PC-9 (cell line): Measurements from ENCODE around the gene VWA5B2. TPM values are rescaled to one million over a fixed set of nuclear protein-coding genes. Genes with fewer than 3 reads are reported as not detected.

Experiments used
- Bru-seq: library from RNA; stranded (reverse); fragments of 400-500 nt; gene quantifications from one replicate; lab custom pipeline; 2021; lab: Mats Ljungman, UMichigan
- BruChase-seq, 2 experiments: library from RNA; stranded (reverse); fragments of 400-500 nt; gene quantifications; one replicate each; lab custom pipeline; 2021; lab: Mats Ljungman, UMichigan
- BruUV-seq: library from RNA; stranded (reverse); fragments of 400-500 nt; replicated peaks from 2 replicates; lab custom pipeline; 2021; lab: Mats Ljungman, UMichigan
- CTCF ChIA-PET: fragments of 300-600 bp; sonication (Branson Sonifier 250); formaldehyde crosslinking; loops from one replicate; lab custom pipeline; 2022; ENCODE audit warnings: antibody characterized with exemption; lab: Charles Lee
- POLR2A ChIA-PET: fragments of 300-600 bp; sonication (Branson Sonifier 250); formaldehyde crosslinking; loops from one replicate; lab custom pipeline; 2022; ENCODE audit warnings: antibody characterized with exemption; ENCODE audit not compliant: unreplicated experiment; lab: Charles Lee
- DNase-seq, 2 experiments: peaks; one replicate each; pipeline versions ENCODE4 v3.0.0 to v3.0.0-alpha.2; 2015 to 2022; ENCODE audit warnings: mixed read lengths in 1 of 2
- H2AFZ ChIP-seq: fragments of 200-600 bp; sonication (generic); 2 replicates; pipeline ENCODE4 v1.8.1; 2017; ENCODE audit warnings: antibody characterized with exemption
- H3F3A ChIP-seq: fragments of 200-600 bp; sonication (generic); 2 replicates; pipeline ENCODE4 v1.8.1; 2017; ENCODE audit warnings: antibody characterized with exemption, mild to moderate bottlenecking, low read depth; ENCODE audit not compliant: insufficient read depth
- H3K27ac ChIP-seq: fragments of 200-600 bp; sonication (generic); 2 replicates; pipeline ENCODE4 v1.6.1; 2016; ENCODE audit warnings: mixed run types
- H3K27me3 ChIP-seq: fragments of 200-600 bp; sonication (generic); 2 replicates; pipeline ENCODE4 v1.6.1; 2016; ENCODE audit warnings: low read depth, mixed run types; ENCODE audit not compliant: insufficient read depth
- H3K36me3 ChIP-seq: fragments of 200-600 bp; sonication (generic); 2 replicates; pipeline ENCODE4 v1.6.1; 2016; ENCODE audit warnings: low read depth, mixed run types
- H3K4me1 ChIP-seq: fragments of 200-600 bp; sonication (generic); replicated peaks from 2 replicates; pipeline ENCODE4 v1.6.1; 2016; ENCODE audit warnings: mixed run types; ENCODE audit not compliant: insufficient read depth
- H3K4me2 ChIP-seq: fragments of 200-600 bp; sonication (generic); 2 replicates; pipeline ENCODE4 v1.6.1; 2017; ENCODE audit warnings: mixed run types
- H3K4me3 ChIP-seq: fragments of 200-600 bp; sonication (generic); 2 replicates; pipeline ENCODE4 v1.6.1; 2016; ENCODE audit warnings: mixed run types
- H3K79me2 ChIP-seq: fragments of 200-600 bp; sonication (generic); 2 replicates; pipeline ENCODE4 v1.6.1; 2017; ENCODE audit warnings: low read depth, mixed run types
- H3K9me2 ChIP-seq: fragments of 200-600 bp; sonication (generic); 2 replicates; pipeline ENCODE4 v1.8.1; 2017; ENCODE audit warnings: mild to moderate bottlenecking; ENCODE audit not compliant: insufficient read depth
- H3K9me3 ChIP-seq: fragments of 200-600 bp; sonication (generic); 2 replicates; pipeline ENCODE4 v1.8.1; 2016; ENCODE audit warnings: low read depth; ENCODE audit not compliant: insufficient read depth
- H4K20me1 ChIP-seq: fragments of 200-600 bp; sonication (generic); 2 replicates; pipeline ENCODE4 v1.8.1; 2017; ENCODE audit not compliant: insufficient read depth
- CTCF ChIP-seq: fragments of 200-600 bp; sonication (generic); conservative IDR thresholded peaks from 2 replicates; pipeline ENCODE4 v1.6.1; 2017; ENCODE audit warnings: mixed run types, antibody characterized with exemption, mild to moderate bottlenecking, moderate library complexity
- EZH2 ChIP-seq: fragments of 200-600 bp; sonication (generic); IDR thresholded peaks from 2 replicates; pipeline ENCODE4 v1.8.0; 2017; ENCODE audit warnings: antibody characterized with exemption, low read depth
- intact Hi-C: fragments of 100-400 bp; cut with micrococcal nuclease; formaldehyde crosslinking; loops from one replicate; pipeline ENCODE4 v1.10.0; 2022; ENCODE audit not compliant: unreplicated experiment
- long read RNA-seq: library from polyadenylated mRNA; stranded (forward); transcript quantifications from one replicate; pipeline ENCODE4 v2.0.0, GENCODE V29; 2022
- total RNA-seq: library from RNA; stranded (reverse); gene quantifications from 2 replicates; pipeline ENCODE4 v1.2.3, GENCODE V29; 2021

Gene VWA5B2
- total RNA-seq = 0.53 and 0.76 TPM in 2 replicates
- percentile 17 among the genes with signal in this experiment for Bru-seq, nascent RNA
- BruChase-seq, experiment 1, labeled RNA remaining after a 2-hour chase = percentile 13 among the genes with signal in this experiment
- BruChase-seq, experiment 2, labeled RNA remaining after a 6-hour chase = percentile 23 among the genes with signal in this experiment
- long read RNA-seq, partial matches to known transcripts = 0 of 1 reads
- long read RNA-seq, other reads (novel, unspliced or antisense) = 1 of 1 reads

- no peak within 1 kb of the TSS for H3K27ac ChIP-seq
- TF ChIP-seq CTCF = peak; percentile 29; the same call in 1 of the 2 replicates
- TF ChIP-seq EZH2 = peak; percentile 100
- CTCF ChIA-PET = interaction anchor here (0.6 kb wide), 1 partner anchor 31 kb away, joined by 5 read pairs; no protein-coding TSS in a partner anchor
- H3K79me2 ChIP-seq = no peaks in the 10 kb centered on the region
- peaks cover 15% of the 10 kb centered on the region for H3K4me1 ChIP-seq
- H3K4me2 ChIP-seq = peak within 1 kb of the TSS; percentile 97
- intact Hi-C loops = no loop called here
- BruUV-seq = no TSS peak
- peaks cover 62% of the 10 kb centered on the region for H3K27me3 ChIP-seq
- H3K9me3 ChIP-seq = no peaks in the 10 kb centered on the region
- peak within 1 kb of the TSS; percentile 70 for H3K4me3 ChIP-seq
- H2AFZ ChIP-seq = peak within 1 kb of the TSS; percentile 79
- no peaks in the 10 kb centered on the region for H3K9me2 ChIP-seq
- POLR2A ChIA-PET = interaction anchor here (0.6 kb wide), 1 partner anchor 44 kb away, joined by 3 read pairs; the partner anchor contains the start of gene ABCF3
- DNase-seq = peak; percentile 60 to 87
- H3K36me3 ChIP-seq = no peaks in the 10 kb centered on the region
- no peaks in the 10 kb centered on the region for H4K20me1 ChIP-seq
- H3F3A ChIP-seq = peaks cover 23% of the 10 kb centered on the region; the same call in 1 of the 2 replicates
Observed at GRCh38 chr3:184229394-184230080, at the start of gene VWA5B2. TSS of gene VWA5B2 (plus strand) at chr3:184229585. CDS start at chr3:184230529, 944 bp downstream.

DNA sequence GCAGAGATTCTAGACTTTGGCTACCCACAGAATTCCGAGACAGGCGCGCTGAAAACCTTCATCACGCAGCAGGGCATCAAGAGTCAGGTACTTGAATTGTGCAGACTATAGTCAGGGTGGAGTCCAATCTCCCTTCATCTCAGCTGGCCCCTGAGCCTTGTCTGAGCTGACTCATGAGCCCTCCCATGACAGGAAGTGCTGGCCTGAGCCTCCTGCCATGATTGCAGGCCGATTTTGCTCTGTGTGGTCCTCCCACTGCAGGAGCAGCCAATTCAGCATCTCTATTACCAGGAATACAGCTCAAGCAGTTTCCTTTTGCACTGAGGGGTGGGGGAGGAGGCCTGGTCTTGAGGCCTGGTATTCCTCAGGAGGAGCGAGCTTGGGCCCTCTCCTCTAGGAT, 49.2 kb upstream of the VWA5B2 start:
- Histone ChIP-seq H3K79me2 (peaks cover 38% of the 10 kb centered on the region), H3K27ac (no peak overlapping the region), H3K4me1 (peaks cover 23% of the 10 kb centered on the region), H3K4me3 (no peak overlapping the region), H3K9me2 (no peaks in the 10 kb centered on the region), H3K36me3 (peaks cover 63% of the 10 kb centered on the region), H3K27me3 (no peaks in the 10 kb centered on the region), H2AFZ (no peak overlapping the region), H3F3A (peaks cover 36% of the 10 kb centered on the region), H3K4me2 (no peak overlapping the region), H3K9me3 (no peaks in the 10 kb centered on the region), H4K20me1 (no peaks in the 10 kb centered on the region; the same call in 1 of the 2 replicates)
- ChIA-PET POLR2A (interaction anchor here (0.9 kb wide), 1 partner anchor 11 kb away, joined by 3 read pairs; no protein-coding TSS in a partner anchor), CTCF (no interaction called here)
- DNase-seq = no peak
- no peak for TF ChIP-seq CTCF
- BruUV-seq = no TSS peak
- intact Hi-C loops = no loop called here

DNA sequence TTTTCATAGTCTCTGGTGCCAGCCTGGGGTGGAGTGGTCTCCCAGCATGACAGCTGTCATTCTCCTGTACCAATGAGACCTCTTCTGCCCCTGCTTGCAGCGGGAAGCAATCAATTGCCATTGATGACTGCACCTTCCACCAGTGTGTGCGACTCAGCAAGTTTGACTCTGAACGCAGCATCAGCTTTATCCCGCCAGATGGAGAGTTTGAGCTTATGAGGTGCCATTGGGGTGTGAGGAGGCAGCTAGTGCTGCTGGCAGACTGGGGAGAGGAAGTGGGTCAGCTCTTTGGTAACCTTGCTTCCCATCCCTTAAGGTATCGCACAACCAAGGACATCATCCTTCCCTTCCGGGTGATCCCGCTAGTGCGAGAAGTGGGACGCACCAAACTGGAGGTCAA, 47.8 kb upstream of the VWA5B2 start:
- Histone ChIP-seq H3K4me1 (peaks cover 15% of the 10 kb centered on the region), H4K20me1 (peaks cover under 1% of the 10 kb centered on the region; the same call in 1 of the 2 replicates)

More for the DNA sequence above, 47.8 kb upstream of the VWA5B2 start:
- Histone ChIP-seq H3K36me3 (peaks cover 63% of the 10 kb centered on the region), H3K27ac (no peak overlapping the region), H3K79me2 (peaks cover 29% of the 10 kb centered on the region), H3K4me3 (no peak overlapping the region), H3K9me2 (no peaks in the 10 kb centered on the region), H3K27me3 (no peaks in the 10 kb centered on the region), H3K4me2 (no peak overlapping the region), H3K9me3 (no peaks in the 10 kb centered on the region), H2AFZ (no peak overlapping the region), H3F3A (peaks cover 31% of the 10 kb centered on the region)
- no peak for DNase-seq
- CTCF ChIA-PET = no interaction called here
- BruUV-seq = no TSS peak
- no peak for TF ChIP-seq EZH2
- TF ChIP-seq CTCF = no peak
- intact Hi-C loops = no loop called here
- POLR2A ChIA-PET = interaction anchor here (0.6 kb wide), 1 partner anchor 56 kb away, joined by 6 read pairs; no protein-coding TSS in a partner anchor
